Ectodermal cell (in vitro differentiated cells): ENCODE measurements around the gene DNAAF9.

Experiments used
- H3K27ac ChIP-seq: 2 replicates; pipeline ENCODE4 v1.7.0; 2013; ENCODE audit warnings: mild to moderate bottlenecking, low read depth, low read length; ENCODE audit not compliant: insufficient read depth, poor library complexity, severe bottlenecking
- H3K27me3 ChIP-seq: 2 replicates; pipeline ENCODE4 v1.7.0; 2013; ENCODE audit warnings: mild to moderate bottlenecking, low read length; ENCODE audit not compliant: insufficient read depth, control insufficient read depth, poor library complexity, severe bottlenecking
- H3K36me3 ChIP-seq: one replicate; pipeline ENCODE4 v1.7.0; 2013; ENCODE audit warnings: low read length; ENCODE audit not compliant: control insufficient read depth, insufficient read depth
- H3K4me1 ChIP-seq: one replicate; pipeline ENCODE4 v1.7.0; 2013; ENCODE audit warnings: low read length; ENCODE audit not compliant: control insufficient read depth, insufficient read depth
- H3K4me3 ChIP-seq: 2 replicates; pipeline ENCODE4 v1.7.0; 2013; ENCODE audit warnings: low read depth, low read length, control low read depth; ENCODE audit not compliant: insufficient read depth
- H3K9me3 ChIP-seq: 2 replicates; pipeline ENCODE4 v1.7.0; 2013; ENCODE audit warnings: mild to moderate bottlenecking, low read length, moderate library complexity; ENCODE audit not compliant: control insufficient read depth
- WGBS, 2 experiments: methylation state at CpG; one replicate each; pipeline ENCODE4 v1.1.7; 2013; ENCODE audit warnings: missing lambda C conversion rate in 2 of 2; 5-methylcytosine and 5-hydroxymethylcytosine counted together

The DNAAF9 gene

GRCh38 chr20:3380228-3381070 is 27.0 kb downstream of the DNAAF9 start:
- Histone ChIP-seq H3K4me3 (no peak overlapping the region), H3K36me3 (no peaks in the 10 kb centered on the region), H3K9me3 (no peaks in the 10 kb centered on the region), H3K4me1 (no peaks in the 10 kb centered on the region), H3K27me3 (no peaks in the 10 kb centered on the region), H3K27ac (no peak overlapping the region)
- 80 to 90% methylated on average over 2 of the region's 2 CpGs for WGBS, 2 experiments

- 90 to 96% methylated on average over 2 of the region's 2 CpGs for WGBS, 2 experiments
- H3K36me3 ChIP-seq = no peaks in the 10 kb centered on the region
- H3K27ac ChIP-seq = no peak overlapping the region
- H3K4me3 ChIP-seq = no peak overlapping the region
- no peaks in the 10 kb centered on the region for H3K27me3 ChIP-seq
- no peaks in the 10 kb centered on the region for H3K4me1 ChIP-seq
- H3K9me3 ChIP-seq = no peaks in the 10 kb centered on the region
Observed at GRCh38 chr20:3378138-3378537, 29.3 kb downstream of the DNAAF9 start.

GRCh38 chr20:3377644-3378043 is 29.8 kb downstream of the DNAAF9 start:
- no peaks in the 10 kb centered on the region for H3K4me1 ChIP-seq
- WGBS, 2 experiments = 87 to 93% methylated on average over 2 of the region's 2 CpGs
- no peak overlapping the region for H3K27ac ChIP-seq
- H3K4me3 ChIP-seq = no peak overlapping the region
- no peaks in the 10 kb centered on the region for H3K27me3 ChIP-seq
- no peaks in the 10 kb centered on the region for H3K36me3 ChIP-seq
- H3K9me3 ChIP-seq = no peaks in the 10 kb centered on the region

- Histone ChIP-seq H3K27me3 (no peaks in the 10 kb centered on the region), H3K36me3 (no peaks in the 10 kb centered on the region), H3K4me1 (no peaks in the 10 kb centered on the region), H3K4me3 (no peak overlapping the region), H3K9me3 (no peaks in the 10 kb centered on the region), H3K27ac (no peak overlapping the region)
Observed at GRCh38 chr20:3374296-3374695, 33.2 kb downstream of the DNAAF9 start.

- H3K4me1 ChIP-seq = no peaks in the 10 kb centered on the region
- no peak overlapping the region for H3K27ac ChIP-seq
- WGBS, 2 experiments = 90 to 93% methylated on average over 2 of the region's 2 CpGs
- no peaks in the 10 kb centered on the region for H3K9me3 ChIP-seq
- H3K36me3 ChIP-seq = no peaks in the 10 kb centered on the region
- no peak overlapping the region for H3K4me3 ChIP-seq
- no peaks in the 10 kb centered on the region for H3K27me3 ChIP-seq
Observed at GRCh38 chr20:3371754-3372153, 35.7 kb downstream of the DNAAF9 start.

GRCh38 chr20:3367089-3367488 is 40.4 kb downstream of the DNAAF9 start:
- Histone ChIP-seq H3K4me1 (no peaks in the 10 kb centered on the region), H3K27ac (no peak overlapping the region), H3K4me3 (no peak overlapping the region), H3K9me3 (no peaks in the 10 kb centered on the region), H3K27me3 (no peaks in the 10 kb centered on the region), H3K36me3 (no peaks in the 10 kb centered on the region)
- WGBS, 2 experiments = 92 to 100% methylated on average over 1 to 3 of the region's 3 CpGs

- no peak overlapping the region for H3K27ac ChIP-seq
- no peaks in the 10 kb centered on the region for H3K36me3 ChIP-seq
- no peaks in the 10 kb centered on the region for H3K9me3 ChIP-seq
- H3K27me3 ChIP-seq = no peaks in the 10 kb centered on the region
- 94 to 97% methylated on average over 3 of the region's 3 CpGs for WGBS, 2 experiments
- no peak overlapping the region for H3K4me3 ChIP-seq
- no peaks in the 10 kb centered on the region for H3K4me1 ChIP-seq
Observed at GRCh38 chr20:3364323-3365013, 43.0 kb downstream of the DNAAF9 start.

GRCh38 chr20:3360752-3361151 is 46.7 kb downstream of the DNAAF9 start:
- no peak overlapping the region for H3K4me3 ChIP-seq
- WGBS, 2 experiments = 92% methylated on average over 3 of the region's 3 CpGs
- no peaks in the 10 kb centered on the region for H3K4me1 ChIP-seq
- no peaks in the 10 kb centered on the region for H3K36me3 ChIP-seq
- no peak overlapping the region for H3K27ac ChIP-seq
- no peaks in the 10 kb centered on the region for H3K27me3 ChIP-seq
- H3K9me3 ChIP-seq = no peaks in the 10 kb centered on the region

- no peaks in the 10 kb centered on the region for H3K9me3 ChIP-seq
- H3K4me1 ChIP-seq = no peaks in the 10 kb centered on the region
- no peak overlapping the region for H3K4me3 ChIP-seq
- 94% methylated on average over 5 of the region's 5 CpGs for WGBS, 2 experiments
- no peak overlapping the region for H3K27ac ChIP-seq
- no peaks in the 10 kb centered on the region for H3K27me3 ChIP-seq
- no peaks in the 10 kb centered on the region for H3K36me3 ChIP-seq
Observed at GRCh38 chr20:3358676-3359340, 48.7 kb downstream of the DNAAF9 start.
